ENCODE results near the gene STARD9. TPM values are rescaled to one million over a fixed set of nuclear protein-coding genes. Genes with fewer than 3 reads are reported as not detected.

STARD9 gene
- total RNA-seq, 1 donor from 2014 or later: 5.1 TPM

- DNase-seq: no peak
These were observed 119.0 kb downstream of the STARD9 start for GRCh38 chr15:42694398-42694797.

DNA sequence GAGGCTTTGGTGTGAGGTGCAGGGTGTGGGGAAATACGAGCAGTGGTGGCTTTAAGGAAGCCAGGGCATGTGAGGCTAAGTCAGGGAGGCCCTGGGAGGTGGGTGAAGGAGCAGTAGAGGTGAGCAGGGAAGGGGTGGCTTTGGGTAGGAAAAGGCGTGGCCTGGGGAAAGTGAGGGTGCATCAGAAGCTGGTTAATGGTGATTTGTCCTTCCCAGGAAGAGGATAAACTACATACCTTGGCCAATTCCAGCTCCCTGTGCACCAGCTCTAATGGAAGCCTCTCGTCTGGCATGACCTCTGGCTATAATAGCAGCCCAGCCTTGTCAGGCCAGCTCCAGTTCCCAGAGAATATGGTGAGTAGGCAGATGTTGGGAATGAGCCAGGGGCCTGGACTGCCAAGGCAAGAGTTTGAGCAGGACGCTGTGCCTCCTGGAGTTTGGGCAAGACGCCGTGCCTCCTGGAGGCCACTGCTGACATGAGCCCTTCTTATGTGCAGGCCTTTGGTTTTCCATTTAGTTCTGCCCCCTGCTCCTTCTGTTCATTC lies 120.2 kb downstream of the STARD9 start:
- DNase-seq: no peak

DNA sequence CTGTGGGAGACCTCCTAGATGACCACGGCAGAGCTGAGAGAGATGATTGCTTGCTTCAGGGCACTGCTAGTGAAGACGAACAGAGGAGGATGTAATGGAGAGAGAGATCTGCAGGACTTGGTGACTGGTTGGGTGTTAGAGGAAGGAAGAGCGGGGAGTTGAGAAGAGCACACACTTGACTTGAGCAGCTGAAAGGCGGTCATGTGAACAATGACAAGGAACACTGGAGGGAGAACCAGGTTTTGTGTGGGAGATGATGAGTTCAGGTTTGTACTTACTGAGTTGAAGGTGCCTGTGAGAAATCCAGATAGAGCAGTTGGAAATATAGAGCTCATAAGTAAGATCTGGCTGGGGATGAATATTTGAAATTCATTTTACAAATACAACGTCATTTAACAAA lies 121.2 kb downstream of the STARD9 start:
- no peak for DNase-seq

- no peak for DNase-seq
These were observed 129.1 kb downstream of the STARD9 start for GRCh38 chr15:42704492-42704926.

GRCh38 chr15:42705336-42705735 lies 129.9 kb downstream of the STARD9 start:
- no peak for DNase-seq

GRCh38 chr15:42707068-42707467 lies 131.7 kb downstream of the STARD9 start:
- no peak for DNase-seq

DNA sequence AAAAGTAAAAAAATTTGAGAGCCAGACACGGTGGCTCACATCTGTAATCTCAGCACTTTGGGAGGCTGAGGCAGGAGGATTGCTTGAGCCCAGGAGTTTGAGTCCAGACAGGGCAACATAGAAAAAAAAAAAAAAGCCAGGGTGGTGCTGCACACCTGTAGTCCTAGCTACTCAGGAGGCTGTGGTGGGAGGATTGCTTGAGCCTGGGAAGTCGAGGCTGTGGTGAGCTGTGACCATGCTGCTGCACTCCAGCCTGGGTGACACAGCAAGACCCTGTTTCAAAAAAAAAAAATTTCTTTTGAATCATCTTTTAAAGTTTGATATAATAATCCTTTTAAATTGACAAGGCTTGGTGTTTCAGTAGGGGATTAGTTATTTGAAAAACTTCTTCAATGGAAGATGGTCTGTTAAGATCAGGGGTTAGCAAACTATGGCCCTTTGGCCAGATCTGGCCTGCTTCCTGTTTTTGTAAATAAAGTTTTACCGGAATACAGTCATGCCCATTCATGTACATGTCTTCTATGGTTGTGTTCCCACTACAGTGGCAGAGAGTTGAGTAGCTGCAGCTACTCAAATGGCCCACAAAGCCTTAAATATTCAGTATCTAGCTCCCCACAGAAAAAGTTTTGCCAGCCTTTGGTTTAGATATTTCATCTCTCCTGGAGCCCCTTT lies 132.6 kb downstream of the STARD9 start:
- DNase-seq: no peak

DNA sequence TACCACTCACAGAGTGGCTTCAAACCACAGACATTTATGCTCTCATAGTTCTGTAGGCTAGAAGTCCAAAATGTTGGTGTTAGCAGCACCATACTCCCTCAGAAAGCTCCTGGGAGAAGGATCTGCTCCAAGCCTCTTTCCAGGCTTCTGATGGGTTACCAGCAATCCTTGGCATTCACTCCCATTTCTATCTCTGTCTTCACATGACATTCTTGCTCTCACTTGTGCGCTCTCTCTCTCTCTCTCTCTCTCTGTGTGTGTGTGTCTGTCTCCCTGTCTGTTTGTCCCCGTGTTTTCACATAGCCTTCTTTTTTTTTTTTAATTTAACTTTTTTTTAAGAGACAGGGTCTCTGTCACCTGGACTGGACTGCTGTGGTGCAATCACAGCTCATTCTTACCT lies 135.3 kb downstream of the STARD9 start:
- DNase-seq: no peak

- no peak for DNase-seq
These were observed 136.3 kb downstream of the STARD9 start for GRCh38 chr15:42711746-42712145.

- DNase-seq: no peak
These were observed 137.2 kb downstream of the STARD9 start for GRCh38 chr15:42712584-42712983.

DNA sequence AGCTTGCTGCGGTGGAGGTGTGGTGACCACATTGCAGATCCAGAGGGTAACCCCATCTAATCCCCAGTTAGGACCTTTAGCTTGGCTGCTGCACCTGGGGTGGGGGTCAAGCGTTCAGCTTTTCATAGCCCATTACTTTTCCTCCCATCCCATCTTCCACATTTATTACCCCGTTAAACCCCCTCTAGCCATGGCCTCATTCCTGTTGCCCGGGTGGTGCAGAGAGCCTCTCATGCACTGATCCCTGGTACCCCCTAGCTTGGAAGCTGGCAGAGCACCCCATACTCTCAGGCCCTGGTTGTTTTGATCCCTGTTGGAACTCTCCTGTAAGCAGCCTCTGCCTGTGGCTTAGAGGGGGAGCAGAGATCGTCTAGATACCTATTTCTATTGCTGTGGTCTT lies 140.7 kb downstream of the STARD9 start:
- DNase-seq: no peak

DNA sequence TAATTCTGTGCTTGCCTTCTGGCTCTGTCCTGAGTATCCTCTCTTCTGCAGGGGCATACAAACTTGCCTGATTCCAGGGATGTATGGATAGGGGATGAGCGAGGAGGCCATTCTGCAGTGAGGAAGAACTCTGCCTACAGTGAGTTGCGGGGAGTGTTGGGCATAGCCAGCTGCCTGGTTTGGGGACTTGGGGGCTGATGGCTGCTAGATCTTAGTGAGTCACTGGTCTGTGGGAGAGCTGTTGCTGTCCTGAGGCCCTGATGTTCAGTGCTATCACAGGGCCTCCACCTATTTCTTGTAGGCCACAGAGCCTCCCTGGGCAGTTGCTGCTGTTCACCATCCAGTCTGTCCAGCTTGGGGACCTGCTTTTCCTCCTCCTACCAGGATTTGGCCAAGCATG lies 141.2 kb downstream of the STARD9 start:
- no peak for DNase-seq

DNA sequence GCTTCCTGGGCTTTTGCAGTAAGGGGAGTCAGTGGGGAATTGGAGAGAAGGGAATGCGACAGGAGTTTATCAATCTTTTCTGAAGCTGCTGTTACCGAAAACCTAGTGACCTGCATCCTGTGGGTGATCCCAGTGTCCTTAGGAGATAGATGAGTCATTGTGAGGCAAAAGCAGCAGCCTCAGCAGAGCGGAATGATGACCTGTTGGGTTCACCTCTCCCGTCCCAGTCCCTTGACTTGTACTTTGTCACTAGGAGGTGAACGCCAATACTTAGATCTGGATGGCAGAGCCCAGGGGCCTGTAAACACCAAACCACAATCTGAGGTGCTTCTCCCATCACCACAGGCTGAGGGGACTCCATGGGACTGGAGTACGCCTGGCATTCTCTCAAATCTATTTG lies 143.6 kb downstream of the STARD9 start:
- DNase-seq: no peak

GRCh38 chr15:42720071-42720470 lies 144.7 kb downstream of the STARD9 start:
- no peak for DNase-seq

DNA sequence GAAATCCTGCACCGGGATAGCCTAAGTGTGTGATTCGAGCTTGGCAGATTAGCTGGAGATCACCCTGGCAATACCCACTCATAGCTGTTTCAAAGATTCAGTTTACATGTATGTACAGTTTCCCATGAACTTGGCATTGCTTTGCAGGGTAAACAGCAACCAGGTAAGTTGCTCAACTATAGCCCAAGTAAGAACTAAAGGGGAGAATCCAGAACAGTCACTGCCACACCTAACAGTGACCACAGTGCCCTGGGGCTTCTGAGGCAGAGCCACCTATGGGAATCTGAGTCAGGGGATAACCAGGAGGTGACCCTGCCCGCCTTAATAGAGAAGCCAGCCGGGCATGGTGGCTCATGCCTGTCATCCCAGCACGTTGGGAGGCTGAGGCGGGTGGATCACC lies 145.6 kb downstream of the STARD9 start:
- no peak for DNase-seq

- no peak for DNase-seq
These were observed 146.5 kb downstream of the STARD9 start for GRCh38 chr15:42721916-42722315.

- DNase-seq: no peak
These were observed 147.7 kb downstream of the STARD9 start for GRCh38 chr15:42723068-42723467.

GRCh38 chr15:42724276-42724675 lies 148.9 kb downstream of the STARD9 start:
- no peak for DNase-seq

- DNase-seq: no peak
These were observed 150.0 kb downstream of the STARD9 start for GRCh38 chr15:42725331-42725903.

- DNase-seq: no peak
These were observed 150.7 kb downstream of the STARD9 start for GRCh38 chr15:42726114-42726513.

- DNase-seq: no peak
These were observed 152.5 kb downstream of the STARD9 start for GRCh38 chr15:42727750-42728381.

- DNase-seq: no peak
These were observed 153.2 kb downstream of the STARD9 start for GRCh38 chr15:42728560-42728959.

GRCh38 chr15:42728972-42729371 lies 153.6 kb downstream of the STARD9 start:
- no peak for DNase-seq

- DNase-seq: no peak
These were observed 154.0 kb downstream of the STARD9 start for GRCh38 chr15:42729409-42729808.

All from occipital lobe (tissue), 2 donors.